Neuronal stem cell (in vitro differentiated cells): ENCODE results near the gene ST8SIA1.
"Not testable (repeated sequence)": the region's sequence is repeated elsewhere in the genome, so short reads cannot be mapped to it uniquely, and the experiment has no call there.

Experiments
- DNase-seq: peaks from one replicate; pipeline ENCODE4 v3.0.0-alpha.2; 2013; ENCODE audit warnings: low spot score
- H2AFZ ChIP-seq: one replicate; pipeline ENCODE4 v1.6.1; 2013; ENCODE audit warnings: mild to moderate bottlenecking, low read length, inconsistent platforms
- H2AK5ac ChIP-seq: 2 replicates; pipeline ENCODE4 v1.6.1; 2013; ENCODE audit warnings: low read depth, mild to moderate bottlenecking, inconsistent platforms, low read length, moderate library complexity, mixed read lengths
- H2BK120ac ChIP-seq: 2 replicates; pipeline ENCODE4 v1.6.1; 2013; ENCODE audit warnings: low read depth, mild to moderate bottlenecking, inconsistent platforms, low read length, moderate library complexity, mixed read lengths
- H2BK12ac ChIP-seq: one replicate; pipeline ENCODE4 v1.6.1; 2013; ENCODE audit warnings: low read length, inconsistent platforms
- H2BK15ac ChIP-seq: 2 replicates; pipeline ENCODE4 v1.6.1; 2013; ENCODE audit warnings: mild to moderate bottlenecking, low read length, inconsistent platforms, mixed read lengths
- H2BK5ac ChIP-seq: one replicate; pipeline ENCODE4 v1.6.1; 2013; ENCODE audit warnings: inconsistent platforms, mild to moderate bottlenecking, low read length, moderate library complexity
- H3K14ac ChIP-seq: one replicate; pipeline ENCODE4 v1.6.1; 2013; ENCODE audit warnings: low read length, inconsistent platforms
- H3K18ac ChIP-seq: 2 replicates; pipeline ENCODE4 v1.6.1; 2013; ENCODE audit warnings: low read length, inconsistent platforms
- H3K23ac ChIP-seq: 2 replicates; pipeline ENCODE4 v1.6.1; 2013; ENCODE audit warnings: low read depth, mild to moderate bottlenecking, mixed read lengths, low read length, inconsistent platforms; ENCODE audit not compliant: poor library complexity
- H3K27ac ChIP-seq: replicated peaks from 3 replicates; pipeline ENCODE4 v1.5.1; 2013; ENCODE audit warnings: low read length, inconsistent platforms
- H3K27me3 ChIP-seq, 3 experiments: 2 replicates each; pipeline ENCODE4 v1.6.1; 2013; ENCODE audit warnings: low read length in 3 of 3, mild to moderate bottlenecking in 2 of 3, inconsistent platforms in 1 of 3, low read depth in 1 of 3, mixed read lengths in 1 of 3, moderate library complexity in 1 of 3; ENCODE audit not compliant: control insufficient read depth in 3 of 3, insufficient read depth in 3 of 3
- H3K36me3 ChIP-seq, 2 donors: replicated peaks in 1 of 2; 2 replicates each; pipeline ENCODE4 v1.6.1; 2013; ENCODE audit warnings: low read length in 2 of 2; ENCODE audit not compliant: control insufficient read depth in 2 of 2, insufficient read depth in 2 of 2
- H3K4ac ChIP-seq: 2 replicates; pipeline ENCODE4 v1.6.1; 2013; ENCODE audit warnings: inconsistent platforms, mild to moderate bottlenecking, low read length, moderate library complexity
- H3K4me1 ChIP-seq, 2 donors: 1 replicate in 1 of 2; 2 replicates in 1 of 2; pipeline ENCODE4 v1.6.1; 2013; ENCODE audit warnings: low read length in 2 of 2, low read depth in 1 of 2; ENCODE audit not compliant: control insufficient read depth in 2 of 2, insufficient read depth in 1 of 2
- H3K4me2 ChIP-seq: one replicate; pipeline ENCODE4 v1.6.1; 2013; ENCODE audit warnings: mild to moderate bottlenecking, low read length, inconsistent platforms; ENCODE audit not compliant: insufficient read depth, poor library complexity, severe bottlenecking
- H3K4me3 ChIP-seq, 2 donors: 2 replicates each; pipeline ENCODE4 v1.5.1; 2013; ENCODE audit warnings: low read length in 2 of 2, mild to moderate bottlenecking in 2 of 2, inconsistent platforms in 1 of 2, moderate library complexity in 1 of 2
- H3K79me1 ChIP-seq: one replicate; pipeline ENCODE4 v1.6.1; 2013; ENCODE audit warnings: low read depth, mild to moderate bottlenecking, inconsistent platforms, low read length, moderate library complexity
- H3K9ac ChIP-seq: one replicate; pipeline ENCODE4 v1.6.1; 2013; ENCODE audit warnings: mild to moderate bottlenecking, low read depth, low read length, inconsistent platforms; ENCODE audit not compliant: poor library complexity
- H3K9me3 ChIP-seq, 2 donors: replicated peaks in 1 of 2; 2 replicates each; pipeline versions ENCODE3 to v1.6.1; 2013; ENCODE audit warnings: low read length in 2 of 2, mild to moderate bottlenecking in 2 of 2, inconsistent platforms in 1 of 2, low read depth in 1 of 2, mixed read lengths in 1 of 2, moderate library complexity in 1 of 2; ENCODE audit not compliant: control insufficient read depth in 2 of 2, insufficient read depth in 1 of 2
- H4K8ac ChIP-seq: one replicate; pipeline ENCODE4 v1.6.1; 2013; ENCODE audit warnings: low read depth, mild to moderate bottlenecking, inconsistent platforms, low read length, moderate library complexity
- H4K91ac ChIP-seq: one replicate; pipeline ENCODE4 v1.6.1; 2013; ENCODE audit warnings: low read length, low read depth, mild to moderate bottlenecking, inconsistent platforms; ENCODE audit not compliant: poor library complexity
- WGBS, 2 donors: extraction: QIAGEN DNeasy Blood & Tissue Kit; methylation state at CpG; one replicate each; pipeline ENCODE4 v1.1.7; 2013; ENCODE audit warnings: missing lambda C conversion rate in 2 of 2, mixed read lengths in 1 of 2; ENCODE audit not compliant: insufficient read length in 2 of 2, insufficient replicate concordance in 1 of 2; ENCODE audit errors: extremely low coverage in 2 of 2; 5-methylcytosine and 5-hydroxymethylcytosine counted together

Gene ST8SIA1

DNA sequence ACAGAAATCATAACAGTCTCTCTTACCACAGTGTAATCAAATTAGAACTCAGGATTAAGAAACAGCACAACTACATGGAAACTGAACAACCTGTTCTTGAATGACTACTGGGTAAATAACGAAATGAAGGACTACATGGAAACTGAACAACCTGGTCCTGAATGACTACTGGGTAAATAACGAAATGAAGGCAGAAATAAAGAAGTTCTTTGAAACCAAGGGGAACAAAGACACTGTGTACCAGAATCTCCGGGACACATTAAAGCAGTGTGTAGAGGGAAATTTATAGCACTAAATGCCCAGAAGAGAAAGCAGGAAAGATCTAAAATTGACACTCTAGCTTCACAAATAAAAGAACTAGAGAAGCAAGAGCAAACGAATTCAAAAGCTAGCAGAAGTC is 185.2 kb downstream of the ST8SIA1 start:
- not testable (repeated sequence) for H3K9ac ChIP-seq, H3K27me3 ChIP-seq, H3K23ac ChIP-seq, H2AFZ ChIP-seq, H3K18ac ChIP-seq, H3K14ac ChIP-seq, H3K4me2 ChIP-seq, H2BK5ac ChIP-seq, H3K79me1 ChIP-seq, H4K8ac ChIP-seq, H3K4ac ChIP-seq, H2BK120ac ChIP-seq, H2BK12ac ChIP-seq, H2BK15ac ChIP-seq, H3K4me3 ChIP-seq, H2AK5ac ChIP-seq, H3K27ac ChIP-seq, H4K91ac ChIP-seq, DNase-seq, H3K9me3 ChIP-seq, H3K4me1 ChIP-seq, H3K36me3 ChIP-seq
- WGBS, 2 donors = no CpG with 5 or more reads among the region's 4 CpGs

DNA sequence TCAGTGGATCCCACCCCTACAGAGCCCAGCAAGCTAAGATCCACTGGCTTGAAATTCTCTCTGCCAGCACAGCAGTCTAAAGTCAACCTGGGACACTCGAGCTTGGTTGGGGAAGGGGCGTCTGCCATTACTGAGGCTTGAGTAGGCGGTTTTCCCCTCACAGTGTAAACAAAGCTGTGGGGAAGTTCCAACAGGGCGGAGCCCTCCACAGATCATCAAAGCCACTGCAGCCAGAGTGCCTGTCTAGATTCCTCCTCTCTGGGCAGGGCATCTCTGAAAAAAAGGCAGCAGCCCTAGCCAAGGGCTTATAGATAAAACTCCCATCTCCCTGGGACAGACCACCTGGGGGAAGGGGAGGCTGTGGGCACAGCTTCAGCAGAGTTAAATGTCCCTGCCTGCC is 187.8 kb downstream of the ST8SIA1 start:
- H2AFZ ChIP-seq, H2BK5ac ChIP-seq, H4K8ac ChIP-seq, H3K79me1 ChIP-seq, H3K27me3 ChIP-seq, H3K14ac ChIP-seq, DNase-seq, H3K4ac ChIP-seq, H3K4me2 ChIP-seq, H4K91ac ChIP-seq, H2BK12ac ChIP-seq, H3K4me1 ChIP-seq, H3K9ac ChIP-seq, H2AK5ac ChIP-seq, H3K36me3 ChIP-seq, H3K27ac ChIP-seq, H3K4me3 ChIP-seq, H3K18ac ChIP-seq, H3K9me3 ChIP-seq, H2BK120ac ChIP-seq, H2BK15ac ChIP-seq, H3K23ac ChIP-seq: not testable (repeated sequence)
- no CpG with 5 or more reads among the region's 4 CpGs for WGBS, 2 donors
